Hepatocyte (in vitro differentiated cells): Measurements from ENCODE around the gene PTPRR.

Source experiments
- CTCF ChIP-seq: fragments of 200-600 bp; sonication (generic); IDR thresholded peaks from 2 replicates; pipeline ENCODE4 v1.5.1; 2016; ENCODE audit warnings: antibody characterized with exemption, mild to moderate bottlenecking; ENCODE audit not compliant: poor library complexity
- EZH2phosphoT487 ChIP-seq: fragments of 200-600 bp; sonication (generic); IDR thresholded peaks from one replicate; pipeline ENCODE4 v1.6.1; 2018; ENCODE audit warnings: antibody characterized with exemption, mild to moderate bottlenecking, low read depth, moderate library complexity; ENCODE audit not compliant: unreplicated experiment, severe bottlenecking

GRCh38 chr12:70852416-70853150, 68.0 kb downstream of the PTPRR start:
- no peak for TF ChIP-seq CTCF
- no peak for TF ChIP-seq EZH2phosphoT487
